ENCODE measurements around the gene SLC27A5.

Gene SLC27A5

GRCh38 chr19:58552655-58553054 lies 40.9 kb upstream of the SLC27A5 start:
- DNase-seq (ENCODE audit: low spot score), result no peak
- TF ChIP-seq CTCF (IDR thresholded peaks at IDR 0.05; ENCODE audit: extremely low read depth, missing control alignments), result no peak

GRCh38 chr19:58551577-58552471 lies 40.0 kb upstream of the SLC27A5 start:
- no peak for TF ChIP-seq CTCF (IDR thresholded peaks at IDR 0.05; ENCODE audit: extremely low read depth, missing control alignments)
- DNase-seq (ENCODE audit: low spot score), result no peak

- DNase-seq (ENCODE audit: low spot score), result no peak
- TF ChIP-seq CTCF (IDR thresholded peaks at IDR 0.05; ENCODE audit: extremely low read depth, missing control alignments), result no peak
Measured at GRCh38 chr19:58551123-58551497, 39.3 kb upstream of the SLC27A5 start.

GRCh38 chr19:58550362-58551122 lies 38.8 kb upstream of the SLC27A5 start:
- DNase-seq (ENCODE audit: low spot score), result no peak
- no peak for TF ChIP-seq CTCF (IDR thresholded peaks at IDR 0.05; ENCODE audit: extremely low read depth, missing control alignments)

- no peak for TF ChIP-seq CTCF (IDR thresholded peaks at IDR 0.05; ENCODE audit: extremely low read depth, missing control alignments)
- DNase-seq (ENCODE audit: low spot score), result no peak
Measured at GRCh38 chr19:58549664-58550361, 38.0 kb upstream of the SLC27A5 start.

GRCh38 chr19:58548859-58549663 lies 37.3 kb upstream of the SLC27A5 start:
- TF ChIP-seq CTCF (IDR thresholded peaks at IDR 0.05; ENCODE audit: extremely low read depth, missing control alignments), result no peak
- DNase-seq (ENCODE audit: low spot score), result no peak
